ENCODE measurements around the gene KIAA0930. TPM values are rescaled to one million over a fixed set of nuclear protein-coding genes. Genes with fewer than 3 reads are reported as not detected.

KIAA0930 gene
- total RNA-seq, 2 donors from 2014 or later = 29.1 to 55.1 TPM

- H3K4me1 ChIP-seq (replicated peaks) = no peaks in the 10 kb centered on the region
- no peak overlapping the region for H3K4me3 ChIP-seq
- TF ChIP-seq POLR2AphosphoS5 (IDR thresholded peaks at IDR 0.05) = no peak
- intact Hi-C loops (cut with DNase I) = no loop called here
- DNase-seq (ENCODE audit: low spot score) = no peak
- no peak overlapping the region for H3K27ac ChIP-seq
- no peaks in the 10 kb centered on the region for H3K27me3 ChIP-seq (replicated peaks; ENCODE audit: insufficient read depth)
- WGBS = 92% methylated on average over 6 of the region's 6 CpGs
- no peaks in the 10 kb centered on the region for H3K9me3 ChIP-seq
- H3K36me3 ChIP-seq = no peaks in the 10 kb centered on the region
Observed at GRCh38 chr22:45254789-45255278, 14.1 kb upstream of the KIAA0930 start.

- no peaks in the 10 kb centered on the region for H3K36me3 ChIP-seq
- intact Hi-C loops (cut with DNase I) = no loop called here
- WGBS = 94% methylated on average over 7 of the region's 7 CpGs
- H3K4me3 ChIP-seq = no peak overlapping the region
- H3K27ac ChIP-seq = no peak overlapping the region
- H3K4me1 ChIP-seq (replicated peaks) = no peaks in the 10 kb centered on the region
- no peaks in the 10 kb centered on the region for H3K9me3 ChIP-seq
- no peaks in the 10 kb centered on the region for H3K27me3 ChIP-seq (replicated peaks; ENCODE audit: insufficient read depth)
- no peak for DNase-seq (ENCODE audit: low spot score)
- no peak for TF ChIP-seq POLR2AphosphoS5 (IDR thresholded peaks at IDR 0.05)
- no peak for TF ChIP-seq POLR2A (IDR thresholded peaks at IDR 0.05)
- no peak for TF ChIP-seq CTCF (IDR thresholded peaks at IDR 0.05)
Observed at GRCh38 chr22:45254388-45254787, 13.7 kb upstream of the KIAA0930 start.

GRCh38 chr22:45253039-45253641 lies 12.4 kb upstream of the KIAA0930 start:
- 78% methylated on average over 10 of the region's 10 CpGs for WGBS
- no peak for TF ChIP-seq POLR2AphosphoS5 (IDR thresholded peaks at IDR 0.05)
- TF ChIP-seq POLR2A (IDR thresholded peaks at IDR 0.05) = no peak
- DNase-seq (ENCODE audit: low spot score) = no peak
- H3K9me3 ChIP-seq = no peaks in the 10 kb centered on the region
- no peak overlapping the region for H3K27ac ChIP-seq
- H3K36me3 ChIP-seq = no peaks in the 10 kb centered on the region
- H3K4me1 ChIP-seq (replicated peaks) = no peaks in the 10 kb centered on the region
- H3K4me3 ChIP-seq = no peak overlapping the region
- intact Hi-C loops (cut with DNase I) = no loop called here
- H3K27me3 ChIP-seq (replicated peaks; ENCODE audit: insufficient read depth) = no peaks in the 10 kb centered on the region

- 79% methylated on average over 8 of the region's 8 CpGs for WGBS
- no peaks in the 10 kb centered on the region for H3K4me1 ChIP-seq (replicated peaks)
- intact Hi-C loops (cut with DNase I) = no loop called here
- TF ChIP-seq CTCF (IDR thresholded peaks at IDR 0.05) (no peak), POLR2A (IDR thresholded peaks at IDR 0.05) (no peak), POLR2AphosphoS5 (IDR thresholded peaks at IDR 0.05) (no peak)
- no peak overlapping the region for H3K27ac ChIP-seq
- H3K27me3 ChIP-seq (replicated peaks; ENCODE audit: insufficient read depth) = no peaks in the 10 kb centered on the region
- H3K36me3 ChIP-seq = no peaks in the 10 kb centered on the region
- no peak for DNase-seq (ENCODE audit: low spot score)
- H3K9me3 ChIP-seq = no peaks in the 10 kb centered on the region
- H3K4me3 ChIP-seq = no peak overlapping the region
Observed at GRCh38 chr22:45251825-45252224, 11.1 kb upstream of the KIAA0930 start.

GRCh38 chr22:45248832-45249561 lies 8.3 kb upstream of the KIAA0930 start:
- Histone ChIP-seq H3K36me3 (no peaks in the 10 kb centered on the region), H3K9me3 (no peaks in the 10 kb centered on the region), H3K4me3 (no peak overlapping the region), H3K4me1 (replicated peaks) (no peaks in the 10 kb centered on the region), H3K27me3 (replicated peaks; ENCODE audit: insufficient read depth) (no peaks in the 10 kb centered on the region), H3K27ac (no peak overlapping the region)
- intact Hi-C loops (cut with DNase I) = no loop called here
- WGBS = 50% methylated on average over 8 of the region's 8 CpGs
- DNase-seq (ENCODE audit: low spot score) = no peak
- TF ChIP-seq POLR2A (IDR thresholded peaks at IDR 0.05) = no peak
- no peak for TF ChIP-seq POLR2AphosphoS5 (IDR thresholded peaks at IDR 0.05)
- TF ChIP-seq CTCF (IDR thresholded peaks at IDR 0.05) = no peak
